ENCODE data around the gene MAEA.

GRCh38 chr4:1380368-1381151 lies 90.9 kb downstream of the MAEA start:
- TF ChIP-seq CTCF (IDR thresholded peaks at IDR 0.05) (no peak), POLR2A (IDR thresholded peaks at IDR 0.05) (no peak), POLR2AphosphoS5 (IDR thresholded peaks at IDR 0.05) (no peak), EP300 (IDR thresholded peaks at IDR 0.05) (no peak)
